Urinary bladder (tissue), 4 donors: Measurements from ENCODE around the gene ANTXR1. TPM values are rescaled to one million over a fixed set of nuclear protein-coding genes. Genes with fewer than 3 reads are reported as not detected.
"Not testable (repeated sequence)": the region's sequence is repeated elsewhere in the genome, so short reads cannot be mapped to it uniquely, and the experiment has no call there.

ENCODE experiments used
- DNase-seq: peaks from one replicate; pipeline ENCODE4 v3.0.0-alpha.2; 2015; ENCODE audit errors: extremely low spot score
- H3K27ac ChIP-seq: one replicate; pipeline ENCODE4 v1.5.1; 2013; ENCODE audit warnings: low read depth, mild to moderate bottlenecking, moderate library complexity
- H3K36me3 ChIP-seq: one replicate; pipeline ENCODE4 v1.6.1; 2013; ENCODE audit warnings: mild to moderate bottlenecking, moderate library complexity; ENCODE audit not compliant: insufficient read depth
- H3K4me1 ChIP-seq: one replicate; pipeline ENCODE4 v1.6.1; 2013; ENCODE audit warnings: mild to moderate bottlenecking, moderate library complexity; ENCODE audit not compliant: insufficient read depth
- H3K4me3 ChIP-seq: one replicate; pipeline ENCODE4 v1.5.1; 2013; ENCODE audit warnings: low read depth, low read length
- WGBS: extraction: QIAGEN DNeasy Blood & Tissue Kit; methylation state at CpG from one replicate; pipeline ENCODE4 v1.1.7; 2013; 5-methylcytosine and 5-hydroxymethylcytosine counted together
- polyA plus RNA-seq: library from polyadenylated mRNA; stranded (reverse); fragments of 200-250 nt; gene quantifications from one replicate; pipeline ENCODE4 v1.2.3, GENCODE V29; 2013
- total RNA-seq: library from RNA; depleted of rRNA; stranded (reverse); fragments of >200 nt; gene quantifications from one replicate; pipeline ENCODE4 v1.2.3, GENCODE V29; 2014
- donor health status: healthy with polysubstance abuse.
- donor health status: healthy.

The ANTXR1 gene
- total and polyA plus RNA-seq, 2 donors: 53.0 to 138 TPM

- Histone ChIP-seq H3K4me1 (no peaks in the 10 kb centered on the region), H3K4me3 (no peak overlapping the region), H3K27ac (no peak overlapping the region), H3K36me3 (no peaks in the 10 kb centered on the region)
- WGBS: 83% methylated on average over 4 of the region's 4 CpGs
- no peak for DNase-seq
Measured at GRCh38 chr2:69217333-69218080, 204.5 kb downstream of the ANTXR1 start.

GRCh38 chr2:69221512-69221911 lies 208.5 kb downstream of the ANTXR1 start:
- Histone ChIP-seq H3K4me1 (peaks cover 2% of the 10 kb centered on the region), H3K4me3 (no peak overlapping the region), H3K27ac (peak overlapping the region; percentile 15), H3K36me3 (no peaks in the 10 kb centered on the region)
- DNase-seq: no peak

GRCh38 chr2:69221960-69222751 lies 209.2 kb downstream of the ANTXR1 start:
- 76% methylated on average over 6 of the region's 6 CpGs for WGBS
- no peaks in the 10 kb centered on the region for H3K36me3 ChIP-seq

GRCh38 chr2:69222953-69223658 lies 210.1 kb downstream of the ANTXR1 start:
- Histone ChIP-seq H3K4me3 (no peak overlapping the region), H3K27ac (no peak overlapping the region), H3K36me3 (no peaks in the 10 kb centered on the region), H3K4me1 (peaks cover 2% of the 10 kb centered on the region)
- WGBS: 73% methylated on average over 3 of the region's 3 CpGs
- DNase-seq: no peak

More at GRCh38 chr2:69221960-69222751, 209.2 kb downstream of the ANTXR1 start:
- no peak for DNase-seq
- H3K4me3 ChIP-seq: no peak overlapping the region
- peaks cover 2% of the 10 kb centered on the region for H3K4me1 ChIP-seq
- peak overlapping the region; percentile 15 for H3K27ac ChIP-seq

- no peaks in the 10 kb centered on the region for H3K36me3 ChIP-seq
- H3K27ac ChIP-seq: no peak overlapping the region
- WGBS: 74% methylated on average over 6 of the region's 6 CpGs
- H3K4me1 ChIP-seq: peaks cover 2% of the 10 kb centered on the region
- no peak overlapping the region for H3K4me3 ChIP-seq
- no peak for DNase-seq
Measured at GRCh38 chr2:69223759-69224511, 211.0 kb downstream of the ANTXR1 start.

GRCh38 chr2:69224512-69224837 lies 211.5 kb downstream of the ANTXR1 start:
- Histone ChIP-seq H3K27ac (no peak overlapping the region), H3K4me1 (peaks cover 2% of the 10 kb centered on the region), H3K36me3 (no peaks in the 10 kb centered on the region), H3K4me3 (no peak overlapping the region)
- 44% methylated on average over 3 of the region's 3 CpGs for WGBS
- DNase-seq: no peak

- Histone ChIP-seq H3K4me3 (no peak overlapping the region), H3K4me1 (peaks cover 2% of the 10 kb centered on the region), H3K27ac (no peak overlapping the region), H3K36me3 (no peaks in the 10 kb centered on the region)
- 96% methylated on average over 2 of the region's 2 CpGs for WGBS
- DNase-seq: no peak
Measured at GRCh38 chr2:69225933-69226332, 213.0 kb downstream of the ANTXR1 start.

GRCh38 chr2:69226903-69227302 lies 213.9 kb downstream of the ANTXR1 start:
- Histone ChIP-seq H3K4me1 (peaks cover 2% of the 10 kb centered on the region), H3K4me3 (no peak overlapping the region), H3K36me3 (no peaks in the 10 kb centered on the region), H3K27ac (no peak overlapping the region)
- 95% methylated on average over 3 of the region's 3 CpGs for WGBS
- no peak for DNase-seq

- Histone ChIP-seq H3K4me1 (peaks cover 2% of the 10 kb centered on the region), H3K4me3 (no peak overlapping the region), H3K36me3 (no peaks in the 10 kb centered on the region), H3K27ac (no peak overlapping the region)
- DNase-seq: no peak
Measured at GRCh38 chr2:69227716-69228115, 214.7 kb downstream of the ANTXR1 start.

GRCh38 chr2:69230946-69231345 lies 218.0 kb downstream of the ANTXR1 start:
- not testable (repeated sequence) for H3K4me3 ChIP-seq, DNase-seq, H3K27ac ChIP-seq, H3K36me3 ChIP-seq, H3K4me1 ChIP-seq
- whole genome bisulfite sequencing: 96% methylated on average over 1 of the region's 1 CpG

- WGBS: 73% methylated on average over 6 of the region's 6 CpGs
- Histone ChIP-seq H3K27ac (no peak overlapping the region), H3K36me3 (no peaks in the 10 kb centered on the region), H3K4me3 (no peak overlapping the region), H3K4me1 (no peaks in the 10 kb centered on the region)
- DNase-seq: no peak
Measured at GRCh38 chr2:69231612-69232277, 218.8 kb downstream of the ANTXR1 start.

GRCh38 chr2:69235835-69236234 lies 222.9 kb downstream of the ANTXR1 start:
- not testable (repeated sequence) for H3K36me3 ChIP-seq, H3K4me1 ChIP-seq, H3K4me3 ChIP-seq, H3K27ac ChIP-seq, DNase-seq
- 96% methylated on average over 4 of the region's 4 CpGs for WGBS
